Measurements from ENCODE around the gene CMSS1. TPM values are rescaled to one million over a fixed set of nuclear protein-coding genes. Genes with fewer than 3 reads are reported as not detected.

CMSS1 gene
- total RNA-seq, 4 donors from 2014 or later, result 2.4 to 29.9 (median 5.2) TPM

GRCh38 chr3:100067589-100067988 is 249.9 kb downstream of the CMSS1 start:
- no peak for DNase-seq
- Histone ChIP-seq H3K4me1 (peaks cover 0 to 34% (median 5%) of the 10 kb centered on the region in 4 donors), H3K4me3 (no peak overlapping the region), H3K27me3 (no peaks in the 10 kb centered on the region), H3K27ac (no peak overlapping the region), H3K36me3 (no peaks in the 10 kb centered on the region), H3K9me3 (no peaks in the 10 kb centered on the region)
- intact Hi-C loops (cut with DNase I; ENCODE audit: low total_unique reads), result loop anchor here (10.0 kb wide), 1 partner anchor 187 kb away; no protein-coding TSS in a partner anchor
- in situ Hi-C loops (cut with MboI; ENCODE audit: low pct_ligation_motif_present in 1 of 4, low pct_unique_long_range_greater_than_20kb in 1 of 4, low sequenced_read_pairs in 3 of 4), result loop anchor here (5.0 to 25.0 kb wide), 6 partner anchors 170 to 230 kb away; partner anchors contain the start of gene TBC1D23 (in 1 of the 4)
- no peak for TF ChIP-seq POLR2AphosphoS5 (IDR thresholded peaks at IDR 0.05)
- no peak for TF ChIP-seq CTCF (IDR thresholded peaks at IDR 0.05)
- TF ChIP-seq POLR2A (IDR thresholded peaks at IDR 0.05), result no peak
- TF ChIP-seq EP300 (IDR thresholded peaks at IDR 0.05; ENCODE audit: low read depth), result no peak

GRCh38 chr3:100068826-100069225 is 251.2 kb downstream of the CMSS1 start:
- no peaks in the 10 kb centered on the region for H3K9me3 ChIP-seq
- WGBS, 2 donors (ENCODE audit: low coverage in 1 of 2), result 4 to 27% methylated on average over 4 to 5 of the region's 5 CpGs
- no peaks in the 10 kb centered on the region for H3K36me3 ChIP-seq
- no peak overlapping the region for H3K4me3 ChIP-seq
- DNase-seq, result peak; percentile 83
- H3K4me1 ChIP-seq, result peaks cover 0 to 41% (median 9%) of the 10 kb centered on the region in 4 donors
- intact Hi-C loops (cut with DNase I; ENCODE audit: low total_unique reads), result loop anchor here (10.0 kb wide), 1 partner anchor 186 kb away; no protein-coding TSS in a partner anchor
- H3K27ac ChIP-seq, result peak overlapping the region in 1 of 4 donors; percentile 15
- TF ChIP-seq EP300 (IDR thresholded peaks at IDR 0.05; ENCODE audit: low read depth) (no peak), POLR2A (IDR thresholded peaks at IDR 0.05) (no peak), POLR2AphosphoS5 (IDR thresholded peaks at IDR 0.05) (no peak), CTCF (IDR thresholded peaks at IDR 0.05) (peak; percentile 65 to 77 (median 66))
- H3K27me3 ChIP-seq, result no peaks in the 10 kb centered on the region
- in situ Hi-C loops (cut with MboI; ENCODE audit: low pct_ligation_motif_present in 1 of 4, low pct_unique_long_range_greater_than_20kb in 1 of 4, low sequenced_read_pairs in 3 of 4), result loop anchor here (5.0 to 25.0 kb wide), 6 partner anchors 168 to 232 kb away; partner anchors contain the start of gene TBC1D23 (in 1 of the 4)

GRCh38 chr3:100069472-100069871 is 251.8 kb downstream of the CMSS1 start:
- Histone ChIP-seq H3K4me3 (no peak overlapping the region), H3K27ac (peak overlapping the region in 3 of 4 donors; percentile 15 to 36 (median 22)), H3K36me3 (no peaks in the 10 kb centered on the region), H3K4me1 (peaks cover 0 to 41% (median 12%) of the 10 kb centered on the region in 4 donors), H3K27me3 (no peaks in the 10 kb centered on the region), H3K9me3 (no peaks in the 10 kb centered on the region)
- intact Hi-C loops (cut with DNase I; ENCODE audit: low total_unique reads), result loop anchor here (10.0 kb wide), 1 partner anchor 185 kb away; no protein-coding TSS in a partner anchor
- in situ Hi-C loops (cut with MboI; ENCODE audit: low pct_ligation_motif_present in 1 of 4, low pct_unique_long_range_greater_than_20kb in 1 of 4, low sequenced_read_pairs in 3 of 4), result loop anchor here (5.0 to 25.0 kb wide), 6 partner anchors 168 to 232 kb away; partner anchors contain the start of gene TBC1D23 (in 1 of the 4)
- no peak for TF ChIP-seq POLR2A (IDR thresholded peaks at IDR 0.05)
- WGBS, 2 donors (ENCODE audit: low coverage in 1 of 2), result 76 to 88% methylated on average over 2 to 3 of the region's 3 CpGs
- DNase-seq, result no peak

GRCh38 chr3:100072326-100073048 is 254.8 kb downstream of the CMSS1 start:
- H3K27me3 ChIP-seq, result no peaks in the 10 kb centered on the region
- whole genome bisulfite sequencing, 2 donors (ENCODE audit: low coverage in 1 of 2), result 92 to 93% methylated on average over 2 to 3 of the region's 3 CpGs
- peak overlapping the region in 3 of 4 donors; percentile 72 to 74 (median 72) for H3K27ac ChIP-seq
- no peaks in the 10 kb centered on the region for H3K9me3 ChIP-seq
- peaks cover 16 to 60% (median 27%) of the 10 kb centered on the region in 4 donors for H3K4me1 ChIP-seq
- no peak for TF ChIP-seq POLR2AphosphoS5 (IDR thresholded peaks at IDR 0.05)
- TF ChIP-seq CTCF (IDR thresholded peaks at IDR 0.05), result no peak
- no peak for TF ChIP-seq POLR2A (IDR thresholded peaks at IDR 0.05)
- no peak for TF ChIP-seq EP300 (IDR thresholded peaks at IDR 0.05; ENCODE audit: low read depth)
- in situ Hi-C loops (cut with MboI; ENCODE audit: low pct_ligation_motif_present in 1 of 4, low pct_unique_long_range_greater_than_20kb in 1 of 4, low sequenced_read_pairs in 3 of 4), result loop anchor here (25.0 kb wide), 4 partner anchors 165 to 235 kb away; partner anchors contain the start of gene TBC1D23 (in 1 of the 4)
- no peak overlapping the region for H3K4me3 ChIP-seq
- no peaks in the 10 kb centered on the region for H3K36me3 ChIP-seq
- no peak for DNase-seq
- intact Hi-C loops (cut with DNase I; ENCODE audit: low total_unique reads), result no loop called here
